ENCODE measurements around the gene TIMP1.

Gene TIMP1

DNA sequence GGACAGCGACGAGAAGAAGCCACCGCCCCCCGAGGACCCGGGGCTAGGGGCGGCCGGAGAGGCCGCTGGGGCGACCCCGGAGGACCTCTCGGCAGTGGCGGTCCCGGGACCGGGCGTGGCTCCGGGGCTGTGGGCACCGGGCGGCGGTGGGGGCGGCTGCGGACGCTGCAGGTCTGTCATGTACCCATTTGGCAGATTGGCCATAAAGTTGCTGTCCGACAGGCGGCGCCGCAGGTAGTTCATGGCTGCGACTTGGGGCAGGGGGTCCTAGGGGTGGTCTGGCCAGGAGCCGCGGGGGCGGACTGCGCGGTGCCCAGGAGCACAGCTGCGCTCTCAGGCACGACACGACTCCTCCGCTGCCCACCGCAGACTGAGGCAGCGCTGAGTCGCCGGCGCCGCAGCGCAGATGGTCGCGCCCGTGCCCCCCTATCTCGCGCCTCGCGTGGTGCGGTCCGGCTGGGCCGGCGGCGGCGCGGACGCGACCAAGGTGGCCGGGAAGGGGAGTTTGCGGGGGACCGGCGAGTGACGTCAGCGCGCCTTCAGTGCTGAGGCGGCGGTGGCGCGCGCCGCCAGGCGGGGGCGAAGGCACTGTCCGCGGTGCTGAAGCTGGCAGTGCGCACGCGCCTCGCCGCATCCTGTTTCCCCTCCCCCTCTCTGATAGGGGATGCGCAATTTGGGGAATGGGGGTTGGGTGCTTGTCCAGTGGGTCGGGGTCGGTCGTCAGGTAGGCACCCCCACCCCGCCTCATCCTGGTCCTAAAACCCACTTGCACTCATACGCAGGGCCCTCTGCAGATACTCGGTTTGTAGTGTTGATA lies 37.5 kb downstream of the TIMP1 start, which contains the start of gene SYN1 (continued):
- TF ChIP-seq TSHZ1 (tag by site-specific recombination; IDR thresholded peaks at IDR 0.05; ENCODE audit: borderline replicate concordance) (no peak), ZNF416 (tag by site-specific recombination; IDR thresholded peaks at IDR 0.05) (no peak), KLF17 (tag by site-specific recombination; IDR thresholded peaks at IDR 0.05) (0 out of 2 replicates have a peak, but pooled peaks have one; percentile 25), KLF16 (tag by site-specific recombination; IDR thresholded peaks at IDR 0.05) (no peak), ZNF449 (tag by site-specific recombination; IDR thresholded peaks at IDR 0.05) (no peak), ZNF394 (tag by site-specific recombination; IDR thresholded peaks at IDR 0.05; ENCODE audit: borderline replicate concordance) (no peak), ZNF530 (tag by site-specific recombination; IDR thresholded peaks at IDR 0.05; ENCODE audit: low read depth) (no peak), ZNF404 (tag by site-specific recombination; IDR thresholded peaks at IDR 0.05) (no peak), ZNF645 (tag by site-specific recombination; IDR thresholded peaks at IDR 0.05) (no peak), ZBTB7A (tag by site-specific recombination; IDR thresholded peaks at IDR 0.05; ENCODE audit: low read depth) (peak; percentile 28; the same call in 1 of the 2 replicates), ZNF785 (tag by site-specific recombination; IDR thresholded peaks at IDR 0.05) (0 out of 2 replicates have a peak, but pooled peaks have one; percentile 39), EGR2 (tag by site-specific recombination; IDR thresholded peaks at IDR 0.05; ENCODE audit: low read depth) (no peak), ZNF549 (tag by site-specific recombination; IDR thresholded peaks at IDR 0.05) (no peak), ZBTB44 (tag by site-specific recombination; IDR thresholded peaks at IDR 0.05) (no peak), PRDM1 (tag by site-specific recombination; IDR thresholded peaks at IDR 0.05) (no peak), WT1 (tag by site-specific recombination; IDR thresholded peaks at IDR 0.05) (no peak), ZNF585B (tag by site-specific recombination; IDR thresholded peaks at IDR 0.05) (no peak), ZNF707 (tag by site-specific recombination; IDR thresholded peaks at IDR 0.05) (no peak), ZNF239 (tag by site-specific recombination; IDR thresholded peaks at IDR 0.05) (no peak), ZNF16 (tag by site-specific recombination; IDR thresholded peaks at IDR 0.05; ENCODE audit: low read depth) (no peak), ZNF529 (tag by site-specific recombination; IDR thresholded peaks at IDR 0.05; ENCODE audit: insufficient replicate concordance) (no peak), ZNF626 (tag by site-specific recombination; IDR thresholded peaks at IDR 0.05) (no peak), ZNF48 (tag by site-specific recombination; IDR thresholded peaks at IDR 0.05) (no peak), ZNF155 (tag by site-specific recombination; IDR thresholded peaks at IDR 0.05) (no peak), HOXD13 (CRISPR knock-in tag; IDR thresholded peaks at IDR 0.05; ENCODE audit: borderline replicate concordance) (no peak), ZNF114 (tag by site-specific recombination; IDR thresholded peaks at IDR 0.05) (no peak), SCRT1 (tag by site-specific recombination; IDR thresholded peaks at IDR 0.05; ENCODE audit: borderline replicate concordance) (no peak), ZNF280D (tag by site-specific recombination; IDR thresholded peaks at IDR 0.05) (no peak)
